Right lobe of liver (tissue), 6 donors: ENCODE results near the gene PUM2. TPM values are rescaled to one million over a fixed set of nuclear protein-coding genes. Genes with fewer than 3 reads are reported as not detected.
"Not testable (repeated sequence)": the region's sequence is repeated elsewhere in the genome, so short reads cannot be mapped to it uniquely, and the experiment has no call there.

Experiments used
- ATAC-seq, 4 donors: fragments of 200-7000 bp; cut with Tn5 transposase; one replicate each; pipeline ENCODE4 v1.9.1; 2020; ENCODE audit warnings: mild to moderate bottlenecking in 4 of 4, moderate library complexity in 4 of 4
- DNase-seq, 3 donors: peaks; one replicate each; pipeline ENCODE4 v3.0.0-alpha.2; 2020
- H3K27ac ChIP-seq, 3 donors: fragments of 200-600 bp; one replicate each; pipeline ENCODE4 v1.8.0; 2022
- H3K27me3 ChIP-seq, 2 donors: fragments of 200-600 bp; one replicate each; pipeline ENCODE4 v1.8.0; 2022
- H3K36me3 ChIP-seq, 4 donors: fragments of 200-600 bp; sonication (generic) in 1 of 4; one replicate each; pipeline versions ENCODE4 v1.5.1 to v1.8.0; 2017 to 2022; ENCODE audit warnings: control low read depth in 1 of 4
- H3K4me1 ChIP-seq, 4 donors: fragments of 200-600 bp; sonication (generic) in 1 of 4; one replicate each; pipeline versions ENCODE4 v1.5.1 to v1.8.0; 2017 to 2022; ENCODE audit warnings: control low read depth in 1 of 4
- H3K4me3 ChIP-seq, 3 donors: fragments of 200-600 bp; one replicate each; pipeline ENCODE4 v1.8.0; 2022
- H3K9me3 ChIP-seq, 4 donors: fragments of 200-600 bp; sonication (generic) in 1 of 4; one replicate each; pipeline versions ENCODE4 v1.5.1 to v1.8.0; 2017 to 2022; ENCODE audit warnings: control low read depth in 1 of 4
- POLR2A ChIP-seq: fragments of 450-650 bp; IDR thresholded peaks from one replicate; pipeline ENCODE4 v1.6.1; 2017; ENCODE audit warnings: antibody characterized with exemption, mild to moderate bottlenecking
- WGBS: methylation state at CpG from one replicate; pipeline ENCODE4 v1.1.6; 2018; ENCODE audit warnings: low coverage, low lambda C conversion rate; ENCODE audit not compliant: insufficient coverage; ENCODE audit errors: missing lambda C conversion rate; 5-methylcytosine and 5-hydroxymethylcytosine counted together
- intact Hi-C, 2 donors: fragments of 100-400 bp; cut with DNase I; formaldehyde crosslinking; loops; one replicate each; pipeline versions ENCODE4 v1.11.2 to v1.14.1; 2022
- total RNA-seq, 6 experiments: library from RNA; depleted of rRNA in 2 of 6; stranded (reverse); fragments of >200 nt in 2 of 6; fragmentation: NEBNext Ultra II Directional in 3 of 6; extraction: Animal tissue kit (Norgen Biotek cat#: 25700) in 3 of 6; gene quantifications; one replicate each; pipeline versions ENCODE4 v1.1.0 to v1.2.4, GENCODE V29; 2016 to 2023
- TF ChIP-seq, protein P1 (sequence below), 4 donors: fragments of 200-600 bp in 3 of 4; fragments of 450-650 bp in 1 of 4; IDR thresholded peaks; one replicate each; pipeline versions ENCODE4 v1.5.1 to v1.8.0; 2016 to 2022; ENCODE audit warnings: antibody characterized with exemption in 4 of 4, mild to moderate bottlenecking in 2 of 4
- donor health status: DM: no; HTN: yes; CAD: no.
- donor health status: DM: no; HTN: no; CAD: no.
- donor health status: DM: no; HTN: no; CAD: no.
- donor health status: DM: no; HTN: yes; CAD: no.
- donor health status: DM: no; HTN: yes; CAD: no.

PUM2 gene
- total RNA-seq, 6 experiments from 2014 or later, result 31.3 to 62.2 (median 51.5) TPM

DNA sequence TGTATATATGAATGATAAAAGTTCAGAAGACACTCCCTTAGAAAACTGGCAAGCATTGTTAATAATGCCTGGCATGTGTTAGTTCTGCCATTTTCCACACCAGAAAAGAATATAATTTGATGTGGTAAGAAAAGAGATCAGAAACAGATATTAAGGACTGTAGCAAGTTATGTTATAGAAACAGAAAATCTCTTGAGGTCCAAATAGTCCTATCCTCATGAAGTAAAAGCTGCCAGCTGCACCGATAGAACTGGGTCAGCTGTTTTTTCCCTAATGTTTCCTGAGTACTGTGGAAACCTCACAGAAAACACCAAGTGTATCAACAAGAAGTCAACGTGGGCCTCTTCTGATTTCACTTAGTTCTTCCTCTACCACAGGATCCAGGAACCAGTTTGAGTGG lies 68.8 kb downstream of the PUM2 start:
- TF ChIP-seq, protein P1, sequence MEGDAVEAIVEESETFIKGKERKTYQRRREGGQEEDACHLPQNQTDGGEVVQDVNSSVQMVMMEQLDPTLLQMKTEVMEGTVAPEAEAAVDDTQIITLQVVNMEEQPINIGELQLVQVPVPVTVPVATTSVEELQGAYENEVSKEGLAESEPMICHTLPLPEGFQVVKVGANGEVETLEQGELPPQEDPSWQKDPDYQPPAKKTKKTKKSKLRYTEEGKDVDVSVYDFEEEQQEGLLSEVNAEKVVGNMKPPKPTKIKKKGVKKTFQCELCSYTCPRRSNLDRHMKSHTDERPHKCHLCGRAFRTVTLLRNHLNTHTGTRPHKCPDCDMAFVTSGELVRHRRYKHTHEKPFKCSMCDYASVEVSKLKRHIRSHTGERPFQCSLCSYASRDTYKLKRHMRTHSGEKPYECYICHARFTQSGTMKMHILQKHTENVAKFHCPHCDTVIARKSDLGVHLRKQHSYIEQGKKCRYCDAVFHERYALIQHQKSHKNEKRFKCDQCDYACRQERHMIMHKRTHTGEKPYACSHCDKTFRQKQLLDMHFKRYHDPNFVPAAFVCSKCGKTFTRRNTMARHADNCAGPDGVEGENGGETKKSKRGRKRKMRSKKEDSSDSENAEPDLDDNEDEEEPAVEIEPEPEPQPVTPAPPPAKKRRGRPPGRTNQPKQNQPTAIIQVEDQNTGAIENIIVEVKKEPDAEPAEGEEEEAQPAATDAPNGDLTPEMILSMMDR (IDR thresholded peaks at IDR 0.05), result no peak
- no peak for TF ChIP-seq POLR2A
- Histone ChIP-seq H3K4me3 (no peak overlapping the region), H3K9me3 (no peaks in the 10 kb centered on the region), H3K27ac (no peak overlapping the region), H3K36me3 (peaks cover 0 to 42% (median 14%) of the 10 kb centered on the region in 4 donors), H3K4me1 (peaks cover 0 to 9% (median 0%) of the 10 kb centered on the region in 4 donors), H3K27me3 (no peaks in the 10 kb centered on the region)
- 51% methylated on average over 2 of the region's 2 CpGs for WGBS
- intact Hi-C loops, result no loop called here
- ATAC-seq, result no peak
- no peak for DNase-seq

DNA sequence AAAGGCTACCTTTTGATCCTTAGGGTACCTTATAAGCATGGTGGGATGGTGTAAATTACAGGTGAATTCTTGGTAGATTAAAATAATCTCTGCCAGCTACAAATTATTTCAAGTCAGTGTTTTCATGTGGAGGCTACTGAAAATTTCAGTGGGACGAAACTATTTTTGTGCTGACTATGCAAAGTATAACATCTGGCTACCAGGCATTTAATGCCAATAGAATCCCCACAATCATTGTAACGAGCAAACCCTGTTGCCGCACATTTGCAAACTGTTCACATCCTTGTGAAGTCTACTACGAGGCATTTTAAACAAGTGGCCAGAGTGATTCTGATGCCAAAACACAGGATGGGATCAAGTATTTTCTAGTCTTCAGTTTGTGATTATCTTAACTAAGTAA lies 77.6 kb downstream of the PUM2 start:
- H3K4me3 ChIP-seq, result no peak overlapping the region
- no peak overlapping the region for H3K27ac ChIP-seq
- WGBS, result 93% methylated on average over 4 of the region's 4 CpGs
- ATAC-seq (no peak), DNase-seq (no peak)
- peaks cover 0 to 8% (median 3%) of the 10 kb centered on the region in 4 donors for H3K36me3 ChIP-seq
- no peaks in the 10 kb centered on the region for H3K4me1 ChIP-seq
- TF ChIP-seq POLR2A, result no peak
- TF ChIP-seq, protein P1 (IDR thresholded peaks at IDR 0.05), result no peak
- no peaks in the 10 kb centered on the region for H3K9me3 ChIP-seq
- intact Hi-C loops, result no loop called here
- H3K27me3 ChIP-seq, result no peaks in the 10 kb centered on the region

DNA sequence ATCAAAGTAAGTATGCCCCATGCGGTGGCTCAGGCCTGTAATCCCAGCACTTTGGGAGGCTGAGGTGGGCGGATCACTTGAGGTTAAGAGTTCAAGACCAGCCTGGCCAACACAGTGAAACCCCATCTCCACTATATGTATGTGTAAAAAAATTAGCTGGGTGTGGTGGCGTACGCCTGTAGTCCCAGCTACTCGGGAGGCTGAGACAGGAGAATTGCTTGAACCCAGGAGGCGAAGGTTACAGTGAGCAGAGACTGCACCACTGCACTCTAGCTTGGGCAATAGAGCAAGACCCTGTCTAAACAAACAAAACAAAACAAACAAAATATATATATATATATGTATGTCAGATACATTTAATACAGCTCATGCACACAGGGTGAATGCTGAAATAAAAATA lies 82.3 kb downstream of the PUM2 start:
- 89% methylated on average over 2 of the region's 6 CpGs for WGBS

DNA sequence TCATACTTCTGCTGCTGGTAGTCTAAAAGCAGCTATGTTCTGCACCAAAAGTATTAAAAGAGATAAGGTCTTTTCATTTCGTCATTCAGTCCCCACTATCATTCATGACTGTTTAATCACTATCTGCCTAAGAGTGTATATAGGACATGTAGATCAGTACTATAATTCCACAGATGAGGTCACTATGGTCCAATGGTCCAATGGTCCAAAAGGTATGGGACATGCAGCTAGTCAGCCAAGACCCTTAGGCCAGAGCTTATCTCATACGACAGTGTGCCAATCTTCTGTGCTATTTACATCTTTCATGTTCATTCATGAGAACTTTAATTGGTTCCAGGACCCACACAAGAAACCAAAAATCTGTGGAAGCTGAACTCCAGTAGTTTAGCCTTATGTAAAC lies 83.1 kb downstream of the PUM2 start:
- TF ChIP-seq, protein P1 (IDR thresholded peaks at IDR 0.05), result no peak
- TF ChIP-seq POLR2A, result no peak
- Histone ChIP-seq H3K4me1 (no peaks in the 10 kb centered on the region), H3K27ac (no peak overlapping the region), H3K9me3 (no peaks in the 10 kb centered on the region), H3K36me3 (peaks cover 0 to 16% (median 0%) of the 10 kb centered on the region in 4 donors), H3K27me3 (no peaks in the 10 kb centered on the region), H3K4me3 (no peak overlapping the region)
- ATAC-seq, result no peak
- 85% methylated on average over 2 of the region's 2 CpGs for WGBS
- no peak for DNase-seq
- intact Hi-C loops, result no loop called here

More for the DNA sequence above, 82.3 kb downstream of the PUM2 start:
- H3K36me3 ChIP-seq, H3K27ac ChIP-seq, ATAC-seq, DNase-seq, H3K4me1 ChIP-seq, H3K27me3 ChIP-seq, intact Hi-C loops, H3K4me3 ChIP-seq, H3K9me3 ChIP-seq: not testable (repeated sequence)

DNA sequence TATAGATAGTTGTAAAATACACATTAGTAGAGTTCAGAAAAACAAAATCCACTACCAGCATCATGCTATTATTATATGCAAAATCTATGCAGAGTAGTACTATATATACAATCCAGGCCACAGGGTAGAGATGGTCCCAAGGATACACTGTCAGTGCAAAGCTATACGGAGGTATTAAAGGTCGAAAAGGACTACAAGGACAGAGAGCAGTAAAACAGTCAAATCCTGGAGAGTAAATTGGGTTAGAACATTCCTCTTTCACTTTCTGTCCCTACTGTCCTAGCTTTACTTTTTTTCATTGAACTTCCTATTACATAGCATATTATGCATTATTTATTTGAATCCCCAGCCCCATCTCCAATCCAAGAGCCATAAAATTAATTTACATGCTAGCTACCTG lies 86.0 kb downstream of the PUM2 start:
- H3K9me3 ChIP-seq, result no peaks in the 10 kb centered on the region
- intact Hi-C loops, result no loop called here
- DNase-seq (no peak), ATAC-seq (peak in 1 of 4 donors; percentile 39)
- WGBS, result 38% methylated on average over 2 of the region's 2 CpGs
- no peaks in the 10 kb centered on the region for H3K27me3 ChIP-seq
- peaks cover 2 to 30% (median 8%) of the 10 kb centered on the region in 4 donors for H3K36me3 ChIP-seq
- no peak overlapping the region for H3K4me3 ChIP-seq
- no peaks in the 10 kb centered on the region for H3K4me1 ChIP-seq
- no peak for TF ChIP-seq POLR2A
- TF ChIP-seq, protein P1 (IDR thresholded peaks at IDR 0.05), result no peak
- no peak overlapping the region for H3K27ac ChIP-seq
